Skeletal muscle satellite cell (primary cell): ENCODE results near the gene NUP93.
A peak's percentile ranks its signal among the peaks of the same experiment; 100 is the strongest.

Source experiments
- H3K27me3 ChIP-seq: 2 replicates; pipeline ENCODE4 v1.7.0; 2013; ENCODE audit warnings: low read length; ENCODE audit not compliant: control insufficient read depth, insufficient read depth
- H3K36me3 ChIP-seq: 2 replicates; pipeline ENCODE4 v1.7.0; 2013; ENCODE audit warnings: mild to moderate bottlenecking, control low read depth, low read length; ENCODE audit not compliant: insufficient read depth
- H3K4me1 ChIP-seq: 2 replicates; pipeline ENCODE4 v1.7.0; 2013; ENCODE audit warnings: low read length; ENCODE audit not compliant: control insufficient read depth, insufficient read depth
- H3K4me2 ChIP-seq: 2 replicates; pipeline ENCODE4 v1.7.0; 2013; ENCODE audit warnings: mild to moderate bottlenecking, low read length
- H3K4me3 ChIP-seq: 2 replicates; pipeline ENCODE4 v1.7.0; 2013; ENCODE audit warnings: low read length
- H3K9ac ChIP-seq: 2 replicates; pipeline ENCODE4 v1.7.0; 2013; ENCODE audit warnings: mild to moderate bottlenecking, low read depth, low read length, moderate library complexity
- H3K9me3 ChIP-seq: replicated peaks from 2 replicates; pipeline ENCODE4 v1.7.0; 2013; ENCODE audit warnings: mild to moderate bottlenecking, control low read depth, low read length

NUP93 gene

GRCh38 chr16:56844056-56844455 lies 114.1 kb downstream of the NUP93 start:
- Histone ChIP-seq H3K4me1 (peaks cover 19% of the 10 kb centered on the region), H3K36me3 (peaks cover 57% of the 10 kb centered on the region), H3K4me2 (no peak overlapping the region), H3K9ac (no peak overlapping the region), H3K9me3 (no peaks in the 10 kb centered on the region), H3K4me3 (no peak overlapping the region), H3K27me3 (no peaks in the 10 kb centered on the region)

- Histone ChIP-seq H3K4me2 (peak overlapping the region; percentile 39), H3K36me3 (peaks cover 32% of the 10 kb centered on the region), H3K9ac (peak overlapping the region; percentile 24), H3K4me1 (peaks cover 45% of the 10 kb centered on the region), H3K27me3 (no peaks in the 10 kb centered on the region), H3K9me3 (no peaks in the 10 kb centered on the region), H3K4me3 (peak overlapping the region; percentile 9)
Measured at GRCh38 chr16:56847173-56847910, 117.4 kb downstream of the NUP93 start.

GRCh38 chr16:56848029-56848936 lies 118.4 kb downstream of the NUP93 start:
- peaks cover 45% of the 10 kb centered on the region for H3K4me1 ChIP-seq
- H3K9ac ChIP-seq = peak overlapping the region; percentile 24
- H3K27me3 ChIP-seq = no peaks in the 10 kb centered on the region
- H3K4me2 ChIP-seq = peak overlapping the region; percentile 57
- peak overlapping the region; percentile 9 for H3K4me3 ChIP-seq
- H3K36me3 ChIP-seq = peaks cover 23% of the 10 kb centered on the region
- no peaks in the 10 kb centered on the region for H3K9me3 ChIP-seq

- no peaks in the 10 kb centered on the region for H3K9me3 ChIP-seq
- no peaks in the 10 kb centered on the region for H3K27me3 ChIP-seq
- peaks cover 45% of the 10 kb centered on the region for H3K4me1 ChIP-seq
- H3K4me2 ChIP-seq = peak overlapping the region; percentile 57
- no peak overlapping the region for H3K4me3 ChIP-seq
- H3K36me3 ChIP-seq = peaks cover 15% of the 10 kb centered on the region
- peak overlapping the region; percentile 26 for H3K9ac ChIP-seq
Measured at GRCh38 chr16:56848955-56849689, 119.2 kb downstream of the NUP93 start.

GRCh38 chr16:56849690-56850680 lies 120.1 kb downstream of the NUP93 start:
- H3K4me3 ChIP-seq = no peak overlapping the region
- no peaks in the 10 kb centered on the region for H3K27me3 ChIP-seq
- H3K4me2 ChIP-seq = no peak overlapping the region
- H3K9me3 ChIP-seq = no peaks in the 10 kb centered on the region
- H3K4me1 ChIP-seq = peaks cover 45% of the 10 kb centered on the region
- H3K36me3 ChIP-seq = peaks cover 8% of the 10 kb centered on the region
- H3K9ac ChIP-seq = no peak overlapping the region

- H3K36me3 ChIP-seq = no peaks in the 10 kb centered on the region
- no peaks in the 10 kb centered on the region for H3K9me3 ChIP-seq
- H3K4me2 ChIP-seq = no peak overlapping the region
- no peaks in the 10 kb centered on the region for H3K27me3 ChIP-seq
- H3K4me3 ChIP-seq = no peak overlapping the region
- peaks cover 45% of the 10 kb centered on the region for H3K4me1 ChIP-seq
- H3K9ac ChIP-seq = no peak overlapping the region
Measured at GRCh38 chr16:56851671-56852400, 121.9 kb downstream of the NUP93 start.

GRCh38 chr16:56852401-56852730 lies 122.4 kb downstream of the NUP93 start:
- H3K4me3 ChIP-seq = no peak overlapping the region
- no peak overlapping the region for H3K9ac ChIP-seq
- H3K9me3 ChIP-seq = no peaks in the 10 kb centered on the region
- H3K4me1 ChIP-seq = peaks cover 42% of the 10 kb centered on the region
- no peaks in the 10 kb centered on the region for H3K36me3 ChIP-seq
- no peaks in the 10 kb centered on the region for H3K27me3 ChIP-seq
- H3K4me2 ChIP-seq = no peak overlapping the region

- Histone ChIP-seq H3K4me3 (no peak overlapping the region), H3K9ac (no peak overlapping the region), H3K27me3 (no peaks in the 10 kb centered on the region)
Measured at GRCh38 chr16:56852968-56853367, 123.0 kb downstream of the NUP93 start.

GRCh38 chr16:56855201-56855600 lies 125.3 kb downstream of the NUP93 start:
- Histone ChIP-seq H3K4me1 (peaks cover 14% of the 10 kb centered on the region), H3K4me3 (no peak overlapping the region), H3K36me3 (no peaks in the 10 kb centered on the region), H3K9me3 (no peaks in the 10 kb centered on the region), H3K4me2 (no peak overlapping the region), H3K9ac (no peak overlapping the region), H3K27me3 (no peaks in the 10 kb centered on the region)

More at GRCh38 chr16:56852968-56853367, 123.0 kb downstream of the NUP93 start:
- no peaks in the 10 kb centered on the region for H3K9me3 ChIP-seq
- peaks cover 36% of the 10 kb centered on the region for H3K4me1 ChIP-seq
- no peak overlapping the region for H3K4me2 ChIP-seq
- H3K36me3 ChIP-seq = no peaks in the 10 kb centered on the region

- H3K4me1 ChIP-seq = peaks cover 6% of the 10 kb centered on the region
Measured at GRCh38 chr16:56855946-56856345, 126.0 kb downstream of the NUP93 start.

More at GRCh38 chr16:56855946-56856345, 126.0 kb downstream of the NUP93 start:
- Histone ChIP-seq H3K4me3 (no peak overlapping the region), H3K9ac (no peak overlapping the region), H3K36me3 (no peaks in the 10 kb centered on the region), H3K4me2 (no peak overlapping the region), H3K27me3 (no peaks in the 10 kb centered on the region), H3K9me3 (no peaks in the 10 kb centered on the region)
